ENCODE measurements around the gene RAX2.

Gene RAX2

DNA sequence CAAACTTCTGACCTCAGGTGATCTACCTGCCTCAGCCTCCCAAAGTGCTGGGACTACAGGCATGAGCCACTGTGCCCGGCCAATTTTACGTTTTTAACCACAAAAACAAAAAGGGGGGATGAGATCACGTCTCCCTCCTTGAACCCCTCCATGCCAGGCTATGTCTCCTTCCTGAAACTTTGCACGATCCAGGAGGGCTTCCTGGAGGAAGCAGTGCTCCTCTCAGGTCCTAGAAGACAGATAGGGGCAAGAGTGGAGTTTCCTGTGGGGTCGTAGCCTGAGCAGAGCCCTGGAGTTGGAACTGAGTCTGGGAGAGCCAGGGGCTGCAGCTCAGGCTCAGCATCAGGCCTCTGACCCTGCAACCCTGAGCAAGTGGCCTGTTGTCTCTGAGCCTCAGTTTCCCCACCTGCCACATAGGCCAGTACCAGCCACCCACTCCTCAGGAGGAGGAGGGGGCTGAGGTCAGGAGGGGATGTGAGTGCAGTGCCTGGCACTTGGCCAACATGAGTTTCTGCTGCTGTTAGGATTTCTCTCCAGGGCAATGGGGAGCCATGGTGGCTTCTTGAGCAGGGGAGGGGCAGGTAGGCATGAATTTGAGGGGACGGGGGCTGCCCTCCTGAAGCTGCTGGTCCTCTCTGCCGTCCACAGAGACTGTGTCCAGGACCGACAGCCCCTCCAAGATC is 26.5 kb downstream of the RAX2 start:
- Histone ChIP-seq H2BK15ac (ENCODE audit: low read depth, poor library complexity, severe bottlenecking) (no peak overlapping the region), H2AK5ac (ENCODE audit: low read length, severe bottlenecking) (no peak overlapping the region), H2BK120ac (ENCODE audit: low read depth, low read length) (no peak overlapping the region), H3K4ac (ENCODE audit: low read depth in 1 of 2, low read length in 2 of 2) (no peak overlapping the region), H3K4me3 (ENCODE audit: insufficient read depth in 1 of 2, low read depth in 1 of 2, low read length in 2 of 2) (no peak overlapping the region), H3K9me3 (ENCODE audit: control insufficient read depth, low read length) (no peaks in the 10 kb centered on the region), H4K8ac (ENCODE audit: low read length) (no peak overlapping the region), H3K23ac (ENCODE audit: low read length in 2 of 2) (no peak overlapping the region), H3K27ac (ENCODE audit: low read length, poor library complexity, severe bottlenecking) (no peak overlapping the region), H3K27me3 (ENCODE audit: control insufficient read depth in 1 of 2, insufficient read depth in 1 of 2, low read length in 2 of 2) (peaks cover 0 to 22% of the 10 kb centered on the region in 2 experiments), H2BK12ac (ENCODE audit: low read length in 2 of 2) (no peak overlapping the region), H3K79me1 (replicated peaks; ENCODE audit: low read length, poor library complexity, severe bottlenecking) (no peaks in the 10 kb centered on the region), H3K4me1 (ENCODE audit: control insufficient read depth, insufficient read depth, low read depth, low read length) (peaks cover 4% of the 10 kb centered on the region), H3K4me2 (ENCODE audit: low read length, poor library complexity, severe bottlenecking) (no peak overlapping the region), H2BK5ac (ENCODE audit: low read depth, low read length, poor library complexity, severe bottlenecking) (no peak overlapping the region), H3K9ac (ENCODE audit: low read length) (no peak overlapping the region), H3K14ac (ENCODE audit: low read length in 2 of 2) (no peak overlapping the region), H4K91ac (ENCODE audit: low read length) (no peak overlapping the region), H3K36me3 (ENCODE audit: control insufficient read depth in 1 of 2, insufficient read depth in 2 of 2, low read depth in 1 of 2, low read length in 2 of 2) (peaks cover 12% of the 10 kb centered on the region in 2 experiments), H3K18ac (ENCODE audit: low read depth in 1 of 2, low read length in 2 of 2) (no peak overlapping the region), H2AFZ (ENCODE audit: low read depth, low read length) (no peak overlapping the region)
- 66% methylated on average over 8 of the region's 8 CpGs for WGBS
- DNase-seq, result no peak

DNA sequence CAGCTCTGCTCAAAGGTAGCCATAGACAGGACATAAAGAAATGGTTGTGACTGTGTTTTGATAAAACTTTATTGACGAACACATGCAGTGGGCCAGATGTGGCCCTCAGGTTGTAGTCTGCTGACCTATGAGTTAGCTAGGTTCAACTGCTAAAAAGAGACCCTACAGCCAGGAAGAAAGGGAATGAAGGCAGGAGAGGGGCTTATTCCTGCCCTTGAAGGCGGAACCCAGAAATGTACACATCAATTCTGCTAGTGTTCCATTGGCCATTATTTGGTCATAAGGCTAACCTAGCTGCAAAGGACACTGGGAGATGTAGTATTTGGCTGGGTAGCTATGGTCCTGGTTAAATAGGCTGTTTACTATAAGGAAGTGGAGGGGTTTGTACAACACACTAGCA is 28.5 kb downstream of the RAX2 start:
- peak; percentile 21 for DNase-seq
- Histone ChIP-seq H3K27me3 (ENCODE audit: control insufficient read depth in 1 of 2, insufficient read depth in 1 of 2, low read length in 2 of 2) (peaks cover 0 to 29% of the 10 kb centered on the region in 2 experiments), H2BK5ac (ENCODE audit: low read depth, low read length, poor library complexity, severe bottlenecking) (no peak overlapping the region), H3K9me3 (ENCODE audit: control insufficient read depth, low read length) (no peaks in the 10 kb centered on the region), H3K18ac (ENCODE audit: low read depth in 1 of 2, low read length in 2 of 2) (no peak overlapping the region), H3K79me1 (replicated peaks; ENCODE audit: low read length, poor library complexity, severe bottlenecking) (no peaks in the 10 kb centered on the region), H3K23ac (ENCODE audit: low read length in 2 of 2) (no peak overlapping the region), H2BK15ac (ENCODE audit: low read depth, poor library complexity, severe bottlenecking) (no peak overlapping the region), H2AFZ (ENCODE audit: low read depth, low read length) (no peak overlapping the region), H3K36me3 (ENCODE audit: control insufficient read depth in 1 of 2, insufficient read depth in 2 of 2, low read depth in 1 of 2, low read length in 2 of 2) (no peaks in the 10 kb centered on the region), H2BK120ac (ENCODE audit: low read depth, low read length) (no peak overlapping the region), H3K4ac (ENCODE audit: low read depth in 1 of 2, low read length in 2 of 2) (no peak overlapping the region), H3K4me1 (ENCODE audit: control insufficient read depth, insufficient read depth, low read depth, low read length) (peaks cover 4% of the 10 kb centered on the region), H4K91ac (ENCODE audit: low read length) (no peak overlapping the region), H3K9ac (ENCODE audit: low read length) (no peak overlapping the region), H3K4me3 (ENCODE audit: insufficient read depth in 1 of 2, low read depth in 1 of 2, low read length in 2 of 2) (no peak overlapping the region), H3K14ac (ENCODE audit: low read length in 2 of 2) (no peak overlapping the region), H3K4me2 (ENCODE audit: low read length, poor library complexity, severe bottlenecking) (no peak overlapping the region), H3K27ac (ENCODE audit: low read length, poor library complexity, severe bottlenecking) (no peak overlapping the region), H2AK5ac (ENCODE audit: low read length, severe bottlenecking) (no peak overlapping the region), H2BK12ac (ENCODE audit: low read length in 2 of 2) (no peak overlapping the region), H4K8ac (ENCODE audit: low read length) (no peak overlapping the region)
- WGBS, result 92% methylated on average over 2 of the region's 2 CpGs

DNA sequence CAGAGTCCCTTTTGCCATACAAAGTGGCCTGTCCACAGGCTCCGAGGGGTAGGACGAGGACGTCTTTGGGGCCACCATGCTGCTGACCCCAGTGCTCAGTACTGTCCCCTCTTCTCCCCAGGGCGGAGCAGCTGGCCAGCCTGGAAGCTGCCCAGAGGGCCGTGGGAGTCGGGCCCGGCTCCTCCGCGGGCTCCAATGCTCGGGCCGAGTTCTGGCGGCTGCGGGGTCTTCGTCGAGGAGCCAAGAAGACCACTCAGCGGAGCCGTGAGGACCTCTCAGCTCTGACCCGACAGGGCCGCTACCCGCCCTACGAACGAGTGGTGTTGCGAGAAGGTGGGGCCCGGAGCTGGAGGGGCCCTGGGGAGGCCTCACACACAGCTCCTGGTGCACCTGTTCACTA is 31.6 kb downstream of the RAX2 start:
- no peak for DNase-seq
- Histone ChIP-seq H2BK120ac (ENCODE audit: low read depth, low read length) (no peak overlapping the region), H3K23ac (ENCODE audit: low read length in 2 of 2) (no peak overlapping the region), H4K8ac (ENCODE audit: low read length) (no peak overlapping the region), H3K18ac (ENCODE audit: low read depth in 1 of 2, low read length in 2 of 2) (no peak overlapping the region), H3K36me3 (ENCODE audit: control insufficient read depth in 1 of 2, insufficient read depth in 2 of 2, low read depth in 1 of 2, low read length in 2 of 2) (no peaks in the 10 kb centered on the region), H2AFZ (ENCODE audit: low read depth, low read length) (no peak overlapping the region), H2BK5ac (ENCODE audit: low read depth, low read length, poor library complexity, severe bottlenecking) (no peak overlapping the region), H3K27ac (ENCODE audit: low read length, poor library complexity, severe bottlenecking) (no peak overlapping the region), H3K4me2 (ENCODE audit: low read length, poor library complexity, severe bottlenecking) (no peak overlapping the region), H4K91ac (ENCODE audit: low read length) (no peak overlapping the region), H3K9ac (ENCODE audit: low read length) (no peak overlapping the region), H3K9me3 (ENCODE audit: control insufficient read depth, low read length) (no peaks in the 10 kb centered on the region), H3K4me3 (ENCODE audit: insufficient read depth in 1 of 2, low read depth in 1 of 2, low read length in 2 of 2) (no peak overlapping the region), H2AK5ac (ENCODE audit: low read length, severe bottlenecking) (no peak overlapping the region), H2BK12ac (ENCODE audit: low read length in 2 of 2) (no peak overlapping the region), H3K4ac (ENCODE audit: low read depth in 1 of 2, low read length in 2 of 2) (no peak overlapping the region), H3K27me3 (ENCODE audit: control insufficient read depth in 1 of 2, insufficient read depth in 1 of 2, low read length in 2 of 2) (peaks cover 6 to 33% of the 10 kb centered on the region in 2 experiments), H3K4me1 (ENCODE audit: control insufficient read depth, insufficient read depth, low read depth, low read length) (no peaks in the 10 kb centered on the region), H2BK15ac (ENCODE audit: low read depth, poor library complexity, severe bottlenecking) (no peak overlapping the region), H3K79me1 (replicated peaks; ENCODE audit: low read length, poor library complexity, severe bottlenecking) (no peaks in the 10 kb centered on the region), H3K14ac (ENCODE audit: low read length in 2 of 2) (no peak overlapping the region)
- 96% methylated on average over 24 of the region's 24 CpGs for WGBS

DNA sequence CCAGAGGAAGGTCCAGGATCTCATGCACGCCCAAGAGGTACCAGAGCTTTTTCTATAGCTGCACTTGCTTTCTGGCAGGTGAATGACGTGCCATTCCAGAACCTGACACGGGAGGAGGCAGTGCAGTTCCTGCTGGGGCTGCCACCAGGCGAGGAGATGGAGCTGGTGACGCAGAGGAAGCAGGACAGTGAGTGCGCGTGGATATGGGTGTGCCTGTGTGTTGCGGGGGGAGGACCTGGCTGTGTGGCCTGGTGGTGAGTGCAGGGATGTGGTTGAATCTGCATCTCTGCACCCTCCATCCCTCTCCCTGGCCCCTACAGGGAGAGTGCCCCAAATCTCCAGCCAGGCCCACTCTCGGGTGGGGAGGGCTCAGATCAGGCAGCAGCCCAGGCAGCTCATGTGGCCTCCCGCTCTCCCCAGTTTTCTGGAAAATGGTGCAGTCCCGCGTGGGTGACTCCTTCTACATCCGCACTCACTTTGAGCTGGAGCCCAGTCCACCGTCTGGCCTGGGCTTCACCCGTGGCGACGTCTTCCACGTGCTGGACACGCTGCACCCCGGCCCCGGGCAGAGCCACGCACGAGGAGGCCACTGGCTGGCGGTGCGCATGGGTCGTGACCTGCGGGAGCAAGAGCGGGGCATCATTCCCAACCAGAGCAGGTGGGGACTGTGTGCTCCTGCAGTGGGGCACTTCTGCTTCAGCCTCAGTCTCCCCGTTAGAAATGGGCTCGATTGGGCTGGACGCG is 33.4 kb downstream of the RAX2 start:
- Histone ChIP-seq H3K4me2 (ENCODE audit: low read length, poor library complexity, severe bottlenecking) (no peak overlapping the region), H4K8ac (ENCODE audit: low read length) (no peak overlapping the region), H3K79me1 (replicated peaks; ENCODE audit: low read length, poor library complexity, severe bottlenecking) (no peaks in the 10 kb centered on the region), H3K36me3 (ENCODE audit: control insufficient read depth in 1 of 2, insufficient read depth in 2 of 2, low read depth in 1 of 2, low read length in 2 of 2) (peaks cover 0 to 2% of the 10 kb centered on the region in 2 experiments), H3K14ac (ENCODE audit: low read length in 2 of 2) (peak overlapping the region in 1 of 2 experiments; percentile 75), H2BK15ac (ENCODE audit: low read depth, poor library complexity, severe bottlenecking) (no peak overlapping the region), H3K9me3 (ENCODE audit: control insufficient read depth, low read length) (no peaks in the 10 kb centered on the region), H3K4me3 (ENCODE audit: insufficient read depth in 1 of 2, low read depth in 1 of 2, low read length in 2 of 2) (no peak overlapping the region), H3K23ac (ENCODE audit: low read length in 2 of 2) (peak overlapping the region in 1 of 2 experiments; percentile 59), H2BK5ac (ENCODE audit: low read depth, low read length, poor library complexity, severe bottlenecking) (no peak overlapping the region), H2BK120ac (ENCODE audit: low read depth, low read length) (no peak overlapping the region), H2BK12ac (ENCODE audit: low read length in 2 of 2) (no peak overlapping the region), H2AK5ac (ENCODE audit: low read length, severe bottlenecking) (no peak overlapping the region), H3K27ac (ENCODE audit: low read length, poor library complexity, severe bottlenecking) (no peak overlapping the region), H3K4ac (ENCODE audit: low read depth in 1 of 2, low read length in 2 of 2) (no peak overlapping the region), H4K91ac (ENCODE audit: low read length) (no peak overlapping the region), H3K27me3 (ENCODE audit: control insufficient read depth in 1 of 2, insufficient read depth in 1 of 2, low read length in 2 of 2) (peaks cover 14 to 45% of the 10 kb centered on the region in 2 experiments), H3K18ac (ENCODE audit: low read depth in 1 of 2, low read length in 2 of 2) (no peak overlapping the region), H2AFZ (ENCODE audit: low read depth, low read length) (no peak overlapping the region), H3K9ac (ENCODE audit: low read length) (no peak overlapping the region), H3K4me1 (ENCODE audit: control insufficient read depth, insufficient read depth, low read depth, low read length) (no peaks in the 10 kb centered on the region)
- WGBS, result 92% methylated on average over 28 of the region's 32 CpGs
- no peak for DNase-seq

All from mesenchymal stem cell (in vitro differentiated cells and primary cell).